Suppressor macrophage (primary cell): ENCODE measurements around the gene PRR7.
"Not testable (repeated sequence)": the region's sequence is repeated elsewhere in the genome, so short reads cannot be mapped to it uniquely, and the experiment has no call there.

ENCODE experiments used
- DNase-seq, 4 experiments: peaks; one replicate each; pipeline ENCODE4 v3.0.0-alpha.2; 2020 to 2022
- total RNA-seq, 17 experiments: gene quantifications; one replicate each; lab custom pipeline; 2026; ENCODE audit warnings: mixed read lengths in 6 of 17, inconsistent platforms in 3 of 17; lab: John Stamatoyannopoulos, UW

The PRR7 gene, protein sequence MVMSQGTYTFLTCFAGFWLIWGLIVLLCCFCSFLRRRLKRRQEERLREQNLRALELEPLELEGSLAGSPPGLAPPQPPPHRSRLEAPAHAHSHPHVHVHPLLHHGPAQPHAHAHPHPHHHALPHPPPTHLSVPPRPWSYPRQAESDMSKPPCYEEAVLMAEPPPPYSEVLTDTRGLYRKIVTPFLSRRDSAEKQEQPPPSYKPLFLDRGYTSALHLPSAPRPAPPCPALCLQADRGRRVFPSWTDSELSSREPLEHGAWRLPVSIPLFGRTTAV
- 0.07 to 2.5 (median 0.29) reads per million in 17 experiments for total RNA-seq

DNA sequence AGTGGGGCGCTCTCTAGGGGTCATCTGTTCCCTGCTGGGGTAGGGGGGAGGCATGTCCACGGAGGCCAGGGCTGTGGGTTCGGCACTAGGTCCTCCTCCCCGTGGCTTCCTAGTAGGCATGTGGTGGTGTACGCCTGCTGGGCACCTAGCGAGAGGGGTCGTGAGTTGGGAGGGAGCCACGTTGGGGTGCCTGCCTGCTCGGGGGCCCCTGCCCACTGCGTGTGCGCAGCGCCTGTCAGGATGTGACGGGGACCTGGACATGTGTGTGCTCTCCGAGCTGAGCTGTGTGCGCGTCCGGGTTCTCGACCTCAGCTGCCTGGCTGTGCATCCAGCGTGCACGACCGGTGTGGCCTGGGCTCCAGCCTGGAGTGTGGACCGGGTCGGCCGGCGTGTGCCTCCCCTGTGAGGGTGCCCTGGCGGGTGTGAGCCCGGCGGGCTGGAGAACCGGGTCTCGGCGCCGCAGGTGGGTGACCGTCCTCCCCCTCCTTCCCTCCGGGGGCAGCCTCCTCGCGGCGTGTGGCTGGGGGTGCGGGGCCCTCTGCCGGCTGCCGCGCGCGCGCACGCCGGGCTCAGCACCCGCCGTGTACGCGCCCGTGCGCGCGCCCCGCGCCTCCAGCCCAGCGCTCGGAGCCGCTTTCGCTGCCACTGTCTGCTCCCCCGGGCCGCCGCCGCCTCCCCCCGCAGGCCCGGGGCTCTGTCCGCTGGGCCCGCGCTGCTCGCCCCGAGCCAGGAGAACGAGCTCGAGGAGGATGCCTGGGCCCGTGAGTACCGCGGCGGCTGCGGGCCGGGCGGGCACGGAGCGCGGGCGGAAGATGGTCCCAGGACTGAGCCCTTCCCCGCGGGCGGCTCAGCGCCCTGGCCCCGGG lies at the start of gene PRR7:
Gene PRR7 (plus strand): TSS at position 615 of the 866 bp plus-strand sequence. CDS start 8,254 bp downstream, outside the sequence.
- peak; percentile 51 to 85 (median 66) for DNase-seq

DNA sequence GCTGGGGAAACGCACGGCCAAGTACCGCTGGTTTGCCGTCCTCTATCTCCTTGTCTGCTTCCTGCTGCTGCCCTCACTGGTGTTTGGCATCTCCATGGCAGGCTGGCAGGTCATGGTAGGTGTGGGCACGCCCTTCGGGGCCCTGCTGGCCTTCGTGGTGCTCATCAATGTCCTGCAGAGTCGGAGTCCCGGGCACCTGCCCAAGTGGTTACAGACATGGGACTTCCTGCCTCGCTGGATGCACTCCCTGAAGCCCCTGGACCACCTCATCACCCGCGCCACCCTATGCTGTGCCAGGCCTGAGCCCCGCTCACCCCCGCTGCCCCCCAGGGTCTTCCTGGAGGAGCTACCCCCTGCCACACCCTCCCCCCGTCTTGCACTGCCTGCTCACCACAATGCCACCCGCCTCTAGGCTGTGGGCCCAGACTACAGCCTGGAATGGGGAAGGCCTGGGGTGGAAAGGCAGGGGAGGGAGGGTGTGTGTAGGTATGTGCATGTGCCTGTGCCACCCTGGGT lies 48.7 kb upstream of the PRR7 start:
- no peak for DNase-seq

DNA sequence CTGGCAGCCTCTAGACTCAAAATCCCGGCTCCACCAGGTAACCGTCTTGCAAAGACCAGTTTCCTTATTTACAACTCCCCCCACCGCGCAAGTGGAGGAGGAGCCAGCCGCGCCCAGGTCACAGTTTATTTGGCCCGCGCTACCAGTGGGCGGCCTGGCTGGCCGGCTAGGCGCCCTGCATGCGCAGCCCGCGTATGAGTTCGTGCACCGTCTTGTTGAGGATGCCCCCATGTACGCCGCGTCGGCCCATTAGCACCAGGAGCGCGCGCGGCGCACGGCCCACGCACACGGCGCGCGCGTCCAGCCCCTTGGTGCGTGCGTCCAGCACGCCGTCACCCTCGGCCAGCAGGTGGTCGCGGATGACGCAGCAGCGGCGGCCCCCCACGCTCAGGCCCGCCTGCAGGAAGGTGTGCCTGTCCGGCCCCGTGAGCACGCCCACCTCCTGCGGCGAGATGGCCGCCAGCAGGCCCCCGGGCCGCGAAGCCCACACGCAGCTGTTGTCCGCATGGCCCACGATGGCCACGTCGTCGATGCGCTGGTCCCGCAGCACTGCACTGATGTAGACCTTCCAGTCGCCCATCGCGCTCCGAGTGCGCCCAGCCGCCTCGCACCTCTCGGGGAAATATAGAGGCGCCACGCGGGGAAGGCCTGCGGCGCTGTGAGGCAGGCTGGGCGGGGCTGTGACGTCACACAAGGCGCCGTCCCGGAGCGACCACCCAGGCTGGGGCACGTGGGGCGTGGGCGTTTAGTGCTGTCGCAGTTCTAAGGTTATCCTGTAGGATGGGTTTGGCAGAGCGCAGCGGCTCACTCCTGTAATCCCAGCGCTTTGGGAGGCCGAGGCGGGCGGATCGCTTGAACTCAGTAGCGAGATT lies 46.4 kb upstream of the PRR7 start, which contains the start of gene PFN3:
Gene PFN3 (minus strand): TSS at position 665 of the 872 bp plus-strand sequence. CDS start 85 bp downstream, at position 580.
- no peak for DNase-seq

DNA sequence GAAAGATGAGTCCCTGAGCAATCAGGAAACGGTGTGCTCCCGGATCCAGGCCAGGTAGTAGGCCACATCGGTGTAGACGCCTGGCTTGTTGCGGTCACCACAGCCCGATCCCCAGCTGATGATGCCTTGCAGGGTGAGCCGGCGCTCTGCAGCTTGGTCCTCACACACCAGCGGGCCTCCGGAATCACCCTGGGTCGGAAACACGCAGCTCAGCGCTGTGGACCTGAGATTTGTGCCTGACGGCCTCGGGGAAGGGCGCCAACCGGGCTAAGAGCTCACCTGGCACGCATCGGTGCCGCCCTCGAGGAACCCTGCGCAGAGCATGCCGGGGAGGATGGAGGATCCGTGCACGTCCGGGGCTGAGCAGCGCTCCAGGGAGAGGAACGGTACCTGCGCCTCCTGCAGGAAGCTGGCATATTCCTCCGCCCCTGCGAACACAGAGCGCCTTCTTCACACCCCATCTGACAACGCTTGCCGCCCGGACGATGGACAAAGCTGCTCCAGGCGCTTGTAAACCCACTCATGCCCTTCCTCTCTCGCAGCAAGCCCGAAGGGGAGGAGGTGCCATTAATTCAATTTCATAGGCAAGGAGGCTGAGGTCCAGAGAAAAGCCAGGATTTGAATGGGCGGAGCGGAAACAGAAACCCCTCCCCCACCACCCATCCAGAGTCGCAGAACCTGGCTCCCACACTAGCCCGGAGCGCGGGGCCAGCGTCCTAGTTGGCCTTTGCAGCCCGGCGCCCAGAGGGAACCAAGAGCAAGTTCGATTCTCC lies 44.2 kb upstream of the PRR7 start:
- DNase-seq, result peak in 3 of 4 experiments; percentile 54 to 68 (median 55)

DNA sequence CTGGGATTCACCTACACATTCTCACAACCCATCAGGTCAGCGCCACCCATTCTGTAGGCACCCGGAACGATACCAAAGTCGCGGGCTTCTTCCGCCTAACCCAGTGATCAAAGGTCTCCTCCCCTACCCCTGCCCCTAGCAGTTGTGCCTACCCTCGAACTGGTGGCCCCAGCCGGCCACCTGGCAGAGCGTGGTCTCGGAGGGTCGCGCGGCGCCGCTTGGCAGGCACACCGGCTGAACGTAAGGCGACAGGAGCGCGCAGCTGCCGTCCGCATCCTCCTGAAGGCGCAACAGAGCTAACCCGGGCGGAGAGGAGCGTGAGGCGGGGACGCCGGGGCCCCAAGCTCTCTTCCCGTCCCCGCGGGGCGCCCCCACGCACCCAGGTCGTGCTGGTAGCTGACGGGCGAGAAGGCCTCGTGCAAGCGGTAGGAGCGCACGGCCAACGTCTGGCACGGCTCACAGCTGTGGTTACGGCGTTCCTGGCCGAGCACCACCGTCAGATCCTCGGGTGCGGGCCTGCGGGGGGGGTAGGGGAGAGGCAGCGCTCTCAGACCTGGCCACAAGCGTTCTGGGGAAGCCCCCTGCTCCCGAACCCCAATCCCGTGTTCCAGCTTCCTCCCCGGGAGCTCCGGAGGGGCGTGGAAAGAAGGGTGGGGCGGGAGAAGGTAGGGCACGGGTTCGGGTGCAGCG lies 43.4 kb upstream of the PRR7 start:
- peak in 1 of 4 experiments; percentile 46 for DNase-seq

DNA sequence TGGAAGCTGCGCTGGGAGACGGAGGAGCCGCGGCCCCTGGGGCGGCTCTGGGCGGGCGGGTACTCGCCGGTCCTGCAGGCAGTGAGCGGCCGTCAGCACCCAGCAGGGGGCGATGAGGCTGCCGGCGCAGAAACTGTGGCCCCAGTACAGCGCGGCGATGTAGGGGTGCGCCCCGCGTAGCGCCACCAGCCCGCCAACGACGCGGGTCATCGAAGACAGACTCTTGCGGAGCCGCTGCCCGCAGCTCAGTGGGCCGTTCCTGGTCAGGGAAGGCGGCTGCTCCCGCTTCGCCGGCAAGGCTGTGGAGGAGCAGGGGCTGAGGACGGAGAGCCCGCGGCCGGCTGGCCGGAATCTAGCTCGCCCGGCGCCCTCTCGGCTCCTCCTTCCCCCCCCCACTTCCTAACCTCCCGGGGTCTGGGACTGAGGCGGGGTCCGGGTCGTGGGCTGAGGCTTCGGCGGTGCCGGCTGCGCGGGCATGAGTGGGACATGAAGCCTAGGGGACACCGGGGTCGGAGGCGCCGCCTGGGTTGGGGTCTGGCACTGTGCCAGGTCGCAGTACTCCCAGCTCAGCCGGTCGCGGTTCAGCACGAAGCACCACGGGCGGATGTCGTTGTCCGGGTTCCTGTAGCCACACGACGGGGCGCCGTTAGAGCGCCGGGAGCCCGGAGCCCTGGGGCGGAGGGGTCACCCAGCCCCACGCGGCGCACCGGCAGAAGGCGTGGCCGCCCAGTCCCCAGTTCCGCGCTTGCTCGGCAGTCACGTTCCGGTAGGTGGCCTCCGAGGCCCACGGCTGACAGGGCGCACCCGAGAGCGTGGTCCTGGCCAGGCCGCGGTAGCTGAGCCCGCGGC lies 42.6 kb upstream of the PRR7 start:
- DNase-seq, result peak; percentile 86 to 93 (median 91)

DNA sequence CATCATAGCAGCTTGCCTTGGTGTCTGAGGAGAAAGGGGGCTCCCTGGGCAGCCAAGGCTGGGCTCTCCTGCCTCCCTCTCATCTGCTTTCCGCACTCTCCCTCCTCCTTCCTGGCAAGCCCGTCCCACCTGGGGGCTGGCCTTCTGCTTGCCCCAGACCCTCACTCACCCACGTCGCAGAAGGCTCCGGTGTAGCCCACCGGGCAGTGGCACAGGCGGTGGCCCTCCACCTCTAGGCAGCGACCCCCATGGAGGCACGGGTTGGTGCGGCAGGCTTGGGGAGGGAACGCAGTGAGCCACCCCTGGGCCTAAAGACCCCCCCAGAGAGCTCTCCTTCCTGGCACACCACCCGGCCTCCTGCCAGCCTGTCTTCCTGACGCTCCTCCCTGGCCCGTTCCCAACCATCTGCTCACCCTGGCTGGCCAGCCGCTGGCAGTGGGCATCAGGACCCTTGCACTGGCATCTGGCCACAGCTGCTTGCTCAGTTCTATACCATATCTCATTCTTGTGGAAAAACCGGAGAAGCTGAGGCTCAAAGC lies 41.9 kb upstream of the PRR7 start:
- DNase-seq, result no peak

DNA sequence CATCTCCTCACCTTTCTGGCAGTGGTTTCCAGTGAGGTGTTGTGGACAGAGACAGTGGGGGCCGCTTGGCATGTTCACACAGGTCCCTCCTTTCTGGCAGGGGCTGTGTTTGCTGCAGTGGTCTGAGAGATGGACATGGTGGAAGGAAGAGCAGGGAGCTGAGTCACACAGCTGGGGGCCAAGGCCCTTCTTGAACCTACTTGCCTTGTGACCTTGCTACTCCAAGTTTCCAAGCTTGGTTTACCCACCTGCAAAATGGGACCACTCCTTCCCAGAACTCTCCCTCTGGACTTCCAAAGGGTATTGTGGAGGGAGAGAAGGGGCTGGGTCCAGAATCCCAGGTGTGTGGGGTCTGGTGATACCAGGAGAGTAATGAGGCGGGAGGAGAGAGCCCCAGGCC lies 41.3 kb upstream of the PRR7 start:
- no peak for DNase-seq

DNA sequence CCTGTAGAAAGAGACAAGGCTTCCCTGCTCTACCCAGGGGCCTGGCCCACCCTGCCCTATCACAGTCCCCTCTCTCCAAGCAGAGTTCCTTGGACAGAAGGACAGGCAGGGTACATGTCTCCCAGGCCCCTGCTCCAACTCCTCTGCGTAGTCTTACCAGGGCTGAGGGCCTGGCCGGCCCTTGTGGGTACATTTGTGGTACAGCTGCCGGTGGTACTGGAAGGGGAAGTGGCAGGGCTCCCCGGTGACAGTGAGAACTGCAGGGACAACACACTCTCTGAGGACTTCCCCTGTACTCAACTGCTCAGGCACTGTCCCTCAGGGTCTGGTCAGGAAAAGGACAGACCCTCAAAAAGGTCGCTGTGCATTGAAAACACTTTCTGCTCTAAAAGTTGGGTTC lies 40.8 kb upstream of the PRR7 start:
- DNase-seq, result peak; percentile 70 to 88 (median 85)

DNA sequence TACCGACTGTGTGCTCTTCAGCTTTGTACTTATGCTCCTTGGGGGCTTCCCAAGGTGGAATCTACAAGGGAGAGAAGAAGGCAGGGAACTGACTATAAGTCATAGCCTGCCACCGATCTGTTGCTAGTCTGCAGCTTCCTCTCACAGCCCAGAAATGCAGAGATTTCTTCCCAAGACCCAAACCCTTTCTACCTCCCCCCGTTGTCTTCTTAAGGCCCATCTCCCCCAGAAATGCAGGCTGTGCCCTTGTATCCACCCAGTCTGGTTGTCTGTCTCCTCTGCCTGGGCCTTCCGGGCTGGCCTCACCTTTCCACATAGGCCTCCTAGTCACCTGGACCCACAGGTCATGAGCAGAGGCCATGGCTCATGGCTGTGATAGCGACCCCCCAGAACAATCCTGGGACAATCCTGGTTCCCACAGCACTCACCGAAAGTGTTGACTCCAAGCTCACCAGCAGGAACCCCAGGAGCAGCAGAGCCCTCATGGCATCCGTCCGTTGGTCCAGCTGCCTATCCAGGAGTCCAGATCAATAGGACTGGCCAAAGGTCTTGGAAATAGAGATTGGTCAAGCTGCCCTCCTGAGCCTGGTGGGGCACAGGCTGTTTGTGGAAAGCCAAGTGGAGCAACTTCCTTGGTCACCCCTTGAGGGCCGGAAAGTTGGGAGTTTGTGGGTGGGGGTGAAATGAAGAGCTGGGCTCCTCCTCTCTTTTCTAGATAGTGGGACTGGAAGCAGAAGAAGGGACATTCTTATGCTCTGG lies 37.4 kb upstream of the PRR7 start, which contains the start of gene F12:
Gene F12 (minus strand): TSS at position 522 of the 759 bp plus-strand sequence. CDS start 37 bp downstream, at position 485.
- no peak for DNase-seq

DNA sequence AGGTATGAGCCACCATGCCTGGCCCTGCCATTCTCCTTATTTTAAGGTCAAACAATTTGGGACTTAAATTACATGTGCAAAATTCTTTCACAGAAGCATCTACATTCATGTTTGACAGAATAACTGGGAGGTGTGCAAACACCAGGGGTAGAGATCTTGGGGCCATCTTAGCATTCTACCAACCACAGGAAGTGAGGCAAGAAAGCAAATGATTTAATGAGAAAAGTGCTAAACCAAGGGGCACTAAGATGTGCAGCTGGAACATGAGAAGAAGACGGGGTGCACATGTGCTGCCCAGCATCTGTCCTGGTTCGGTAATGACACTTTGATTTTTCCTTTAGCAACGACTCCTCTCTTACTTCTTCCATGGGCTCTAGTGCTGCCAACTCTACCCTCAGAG lies 36.0 kb upstream of the PRR7 start:
- no peak for DNase-seq

DNA sequence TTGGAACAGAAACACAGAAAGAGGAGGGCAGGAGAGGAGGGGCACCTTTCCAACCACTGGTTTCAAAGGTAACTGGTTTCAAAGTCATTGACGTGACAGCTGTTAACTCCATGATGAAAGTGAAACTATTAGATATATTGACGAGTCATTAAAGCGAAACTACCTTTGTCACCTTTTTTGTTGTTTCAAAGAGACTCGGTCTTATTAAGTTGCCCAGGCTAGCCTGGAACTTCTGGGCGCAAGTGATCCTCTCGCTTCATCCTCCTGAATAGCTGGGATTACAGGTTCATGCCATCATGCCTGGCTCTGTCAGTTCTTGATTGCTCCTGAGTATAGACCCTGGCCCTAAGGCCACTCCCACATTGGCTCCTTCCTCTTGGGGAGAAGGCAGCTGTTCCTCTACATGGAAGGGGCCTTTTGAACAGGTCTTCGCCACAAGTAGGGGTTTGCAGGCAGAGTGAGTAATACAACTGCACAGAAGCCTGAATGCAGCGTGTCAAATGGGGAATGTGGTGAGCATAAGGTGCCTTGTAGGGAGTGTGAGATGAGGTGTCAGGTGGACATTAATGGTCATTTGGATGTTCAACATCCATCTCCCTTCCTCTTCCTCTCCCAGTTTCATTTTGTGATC lies 33.9 kb upstream of the PRR7 start:
- no peak for DNase-seq

DNA sequence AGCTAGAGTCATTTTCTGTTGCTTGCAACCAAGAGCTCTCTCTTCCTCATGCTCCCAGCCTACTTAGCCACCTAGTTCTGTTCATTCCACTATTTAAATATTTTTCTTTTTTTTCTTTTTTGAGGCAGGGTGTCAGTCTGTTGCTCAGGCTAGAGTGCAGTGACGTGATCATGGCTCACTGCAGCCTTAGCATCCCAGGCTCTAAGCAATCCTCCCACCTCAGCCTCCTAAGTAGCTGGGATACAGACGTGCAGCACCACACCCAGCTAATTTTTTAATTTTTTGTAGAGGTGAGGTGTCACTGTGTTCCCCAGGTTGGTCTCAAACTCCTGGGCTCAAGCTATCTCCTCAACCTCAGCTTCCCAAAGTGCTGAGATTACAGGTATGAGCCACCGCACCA lies 32.1 kb upstream of the PRR7 start:
- no peak for DNase-seq

DNA sequence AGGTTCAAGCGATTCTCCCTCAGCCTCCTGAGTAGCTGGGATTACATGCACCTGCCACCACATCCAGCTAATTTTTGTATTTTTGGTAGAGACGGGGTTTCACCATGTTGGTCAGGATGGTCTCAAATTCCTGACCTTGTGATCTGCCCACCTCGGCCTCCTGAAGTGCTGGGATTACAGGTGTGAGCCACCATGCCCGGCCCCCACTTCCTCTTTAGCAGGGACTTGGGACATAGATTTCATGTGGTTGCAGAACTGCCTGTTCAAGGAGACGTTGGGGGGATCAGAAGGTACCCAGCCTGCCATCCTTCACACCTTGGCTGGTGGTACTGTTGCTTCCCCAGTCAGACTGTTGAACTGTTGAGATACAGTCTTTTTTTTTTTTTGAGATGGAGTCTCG lies 29.5 kb upstream of the PRR7 start:
- not testable (repeated sequence) for DNase-seq

DNA sequence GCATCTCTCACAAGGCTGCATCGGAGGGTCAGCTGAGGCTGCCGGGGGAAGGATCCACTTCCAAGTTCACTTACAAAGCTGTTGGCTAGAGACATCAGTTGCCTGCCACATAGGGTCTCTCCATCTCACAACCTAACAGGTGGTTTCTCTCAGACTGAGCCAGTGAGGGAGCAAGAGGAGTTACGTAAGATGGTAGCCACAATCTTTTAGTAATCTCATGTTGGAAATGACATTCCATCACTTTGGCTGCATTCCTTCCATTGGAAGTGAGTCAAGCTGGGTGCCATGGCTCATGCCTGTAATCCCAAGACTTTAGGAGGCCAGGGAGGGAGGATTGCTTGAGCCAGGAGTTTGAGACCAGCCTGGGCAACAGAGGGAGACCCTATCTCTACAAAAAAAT lies 27.6 kb upstream of the PRR7 start:
- DNase-seq, result no peak

DNA sequence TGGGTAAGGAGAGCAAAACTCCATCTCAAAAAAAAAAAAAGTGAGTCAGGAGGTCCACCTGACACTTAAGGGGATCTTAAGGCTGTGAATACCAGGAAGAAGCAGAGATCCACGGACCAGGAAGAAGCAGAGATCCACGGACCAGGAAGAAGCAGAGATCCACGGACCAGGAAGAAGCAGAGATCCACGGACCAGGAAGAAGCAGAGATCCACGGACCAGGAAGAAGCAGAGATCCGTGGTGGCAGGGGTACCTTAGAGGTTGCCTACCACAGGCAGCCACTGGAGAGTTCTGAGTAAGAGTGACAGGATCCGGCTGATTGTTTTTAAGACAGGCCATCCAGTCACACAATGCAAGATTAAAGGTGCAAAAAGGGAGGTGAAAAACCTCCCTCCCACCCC lies 26.1 kb upstream of the PRR7 start:
- not testable (repeated sequence) for DNase-seq

DNA sequence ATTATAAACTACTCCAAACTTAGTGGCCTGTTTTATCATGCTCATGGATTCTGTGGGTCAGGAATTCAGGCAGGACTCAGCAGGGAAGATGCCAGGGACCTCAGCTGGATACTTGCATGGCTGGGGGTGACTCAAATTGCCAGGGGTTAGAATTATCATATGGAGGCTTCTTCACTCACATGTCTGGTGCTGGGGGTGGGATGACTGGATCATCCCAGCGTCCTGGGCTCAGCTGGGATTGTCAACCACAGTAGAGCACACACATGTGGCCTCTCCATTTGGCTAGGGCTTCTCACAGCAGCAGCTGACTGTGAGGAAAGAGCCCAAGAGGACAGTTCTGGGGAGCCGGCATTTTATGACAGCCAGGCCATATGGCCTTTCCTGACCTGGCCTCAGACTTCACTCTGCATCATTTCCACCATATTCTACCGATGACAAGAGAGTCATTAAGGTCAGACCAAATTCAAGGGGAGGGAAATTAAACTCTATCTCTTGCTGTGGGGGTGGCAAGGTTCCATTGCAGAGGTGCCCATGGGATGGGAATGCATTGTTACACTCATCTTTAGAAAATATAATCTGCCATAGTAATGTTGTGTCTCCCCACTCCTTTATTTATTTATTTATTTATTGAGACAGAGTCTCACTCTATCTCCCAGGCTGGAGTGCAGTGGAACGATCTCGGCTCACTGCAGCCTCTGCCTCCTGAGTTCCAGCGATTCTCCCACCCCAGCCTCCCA lies 25.4 kb upstream of the PRR7 start:
- DNase-seq, result peak in 1 of 4 experiments; percentile 35
